GM19468 (cell line): Measurements from ENCODE around the gene FTSJ1.
A peak's percentile ranks its signal among the peaks of the same experiment; 100 is the strongest.
"Not testable (repeated sequence)": the region's sequence is repeated elsewhere in the genome, so short reads cannot be mapped to it uniquely, and the experiment has no call there.

Experiments used
- ATAC-seq: cut with Tn5 transposase; IDR thresholded peaks from one replicate; pipeline ENCODE4 v1.9.1; 2021; ENCODE audit warnings: mild to moderate bottlenecking, moderate library complexity, moderate number of reproducible peaks; ENCODE audit not compliant: unreplicated experiment; ENCODE audit errors: extremely low read depth

The FTSJ1 gene

DNA sequence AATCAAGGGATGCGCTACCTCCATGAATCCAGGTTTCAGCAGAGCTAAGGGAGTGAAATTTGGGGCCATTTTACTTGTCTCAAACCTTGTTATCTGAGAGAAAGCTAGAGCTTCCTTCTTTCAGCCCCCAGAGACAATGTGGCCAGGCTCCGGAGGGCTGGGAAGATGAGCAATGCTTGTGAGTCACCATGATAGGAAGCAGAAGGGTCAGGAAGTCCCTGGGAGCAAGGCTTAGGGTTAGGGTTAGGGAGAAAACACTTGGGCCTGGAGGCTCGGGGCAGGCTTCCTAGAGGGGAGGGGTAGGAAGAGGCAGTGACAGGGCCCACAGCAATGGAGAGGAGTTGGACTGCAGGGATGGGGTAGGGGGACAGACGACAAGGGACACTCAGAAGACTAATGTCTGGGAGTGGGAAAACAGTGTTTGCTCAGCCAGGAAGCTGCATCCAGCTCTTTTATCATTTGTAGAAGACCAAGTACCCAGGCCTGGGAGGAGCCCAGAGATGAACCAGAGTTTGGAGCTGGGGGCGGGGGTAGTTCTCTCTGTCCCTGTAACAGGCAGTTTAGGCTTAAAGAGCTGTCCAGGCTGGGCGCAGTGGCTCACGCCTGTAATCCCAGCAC lies 16.4 kb downstream of the FTSJ1 start:
- ATAC-seq = no peak

DNA sequence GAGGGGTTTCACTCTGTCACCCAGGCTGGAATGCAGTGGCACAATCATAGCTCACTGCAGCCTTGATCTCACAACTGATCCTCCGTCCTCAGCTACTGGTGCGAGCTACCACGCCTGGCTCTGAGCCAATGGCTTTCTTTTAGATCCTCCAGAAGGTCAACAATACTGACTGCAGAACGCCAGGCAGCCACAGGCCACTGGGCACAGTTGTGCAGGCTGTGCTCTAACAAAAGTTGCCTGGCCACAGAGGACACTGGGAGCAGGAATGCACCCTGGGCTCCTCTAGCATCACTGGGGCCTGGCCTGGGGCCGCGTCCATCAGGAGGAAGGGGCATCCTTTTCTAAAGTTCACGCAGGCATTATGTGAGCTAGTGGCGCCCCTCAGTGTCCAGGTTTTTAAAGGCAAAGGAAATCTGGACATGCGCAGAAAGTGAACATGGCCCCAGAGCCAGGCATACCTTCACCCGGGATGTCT lies 17.9 kb downstream of the FTSJ1 start:
- no peak for ATAC-seq

DNA sequence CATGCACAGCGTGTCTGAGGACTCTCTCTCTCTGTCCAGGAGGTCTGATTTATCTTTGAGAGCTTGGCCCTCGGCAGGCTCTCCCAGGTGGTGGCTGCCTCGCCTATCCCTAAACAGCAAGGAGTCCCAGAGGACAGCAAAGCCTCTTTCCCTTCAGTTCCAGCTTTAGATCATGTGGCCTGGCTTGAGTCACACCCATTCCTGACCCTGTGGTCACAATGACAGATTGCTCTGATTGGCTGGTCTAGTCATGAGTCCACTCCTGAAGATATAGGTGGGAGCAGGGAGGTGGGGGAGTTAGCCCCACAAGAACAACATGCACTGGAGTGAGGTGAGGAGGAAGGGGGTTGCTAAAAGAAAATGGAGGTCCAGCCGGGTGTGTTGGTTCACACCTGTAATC lies 20.7 kb downstream of the FTSJ1 start:
- no peak for ATAC-seq

DNA sequence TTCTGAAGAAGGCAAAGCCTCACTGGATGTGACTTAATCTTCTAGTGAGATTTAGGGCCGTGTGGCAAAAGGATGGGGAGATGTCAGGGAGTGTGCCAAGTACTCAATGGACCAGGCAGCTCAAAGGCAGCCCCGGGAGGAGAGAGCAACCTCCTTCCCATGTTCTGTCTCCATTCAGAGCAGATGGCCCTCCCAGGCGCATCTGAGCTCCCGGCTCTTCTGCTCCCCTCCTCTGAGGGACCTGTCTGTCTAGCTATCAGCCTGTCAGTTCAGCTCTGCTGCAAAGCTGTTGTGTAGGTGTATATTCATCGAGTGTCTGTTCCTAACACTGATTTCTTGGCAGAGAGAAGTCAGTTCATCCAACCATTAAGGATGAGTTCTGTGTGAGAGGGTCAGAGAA lies 21.9 kb downstream of the FTSJ1 start:
- no peak for ATAC-seq

DNA sequence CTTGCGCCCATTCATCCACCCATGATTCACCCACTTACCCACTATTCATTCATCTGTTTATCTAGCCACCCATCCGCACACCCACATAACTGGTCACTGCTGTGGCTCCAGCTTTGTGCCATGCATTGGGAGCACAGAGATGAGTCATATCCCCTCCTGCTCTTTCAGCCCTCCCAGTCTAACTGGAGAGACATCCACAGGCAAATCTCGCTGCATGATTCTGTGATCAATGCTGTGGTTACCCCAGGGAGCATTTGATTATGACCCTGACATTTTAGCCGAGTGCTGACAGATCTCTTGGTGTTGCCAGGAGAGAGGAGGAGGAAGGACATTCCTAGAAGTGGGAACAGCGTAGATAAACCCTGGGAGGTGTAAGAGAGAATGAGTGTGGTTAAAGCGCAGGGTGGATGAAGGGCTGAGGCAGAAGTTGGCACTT lies 22.4 kb downstream of the FTSJ1 start:
- ATAC-seq = no peak

DNA sequence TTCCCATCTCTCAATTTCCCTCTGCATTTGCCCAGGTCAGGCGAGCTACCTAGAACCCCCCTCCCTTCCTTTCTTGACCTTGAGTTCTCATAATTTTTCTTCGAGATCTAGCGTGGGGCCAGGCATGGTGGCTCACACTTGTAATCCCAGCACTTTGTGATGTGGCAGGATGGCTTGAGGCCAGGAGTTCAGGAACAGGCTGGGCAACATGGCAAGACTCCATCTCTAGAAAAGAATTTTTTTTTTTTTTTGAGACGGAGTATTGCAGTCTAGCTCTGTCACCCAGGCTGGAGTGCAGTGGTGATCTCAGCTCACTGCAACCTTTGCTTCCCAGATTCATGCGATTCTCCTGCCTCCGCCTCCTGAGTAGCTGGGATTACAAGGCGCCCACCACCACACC lies 28.3 kb downstream of the FTSJ1 start:
- no peak for ATAC-seq

DNA sequence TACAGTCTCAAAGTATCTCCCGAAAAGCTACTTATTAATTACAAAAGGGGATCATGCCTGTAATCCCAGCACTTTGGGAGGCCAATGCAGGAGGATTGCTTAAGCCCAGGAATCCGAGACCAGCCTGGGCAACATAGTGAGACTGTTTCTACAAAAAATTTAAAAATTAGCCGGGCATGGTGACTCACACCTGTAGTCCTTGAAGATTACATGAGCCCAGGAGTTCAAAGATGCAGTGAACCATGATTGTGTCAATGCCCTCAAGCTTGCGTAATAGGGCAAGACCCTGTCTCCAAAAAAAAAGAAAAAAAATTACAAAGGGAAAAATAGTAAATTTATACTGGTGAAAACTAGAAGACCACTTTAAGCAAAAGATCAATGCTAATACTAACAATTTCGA lies 29.5 kb downstream of the FTSJ1 start:
- ATAC-seq = no peak

DNA sequence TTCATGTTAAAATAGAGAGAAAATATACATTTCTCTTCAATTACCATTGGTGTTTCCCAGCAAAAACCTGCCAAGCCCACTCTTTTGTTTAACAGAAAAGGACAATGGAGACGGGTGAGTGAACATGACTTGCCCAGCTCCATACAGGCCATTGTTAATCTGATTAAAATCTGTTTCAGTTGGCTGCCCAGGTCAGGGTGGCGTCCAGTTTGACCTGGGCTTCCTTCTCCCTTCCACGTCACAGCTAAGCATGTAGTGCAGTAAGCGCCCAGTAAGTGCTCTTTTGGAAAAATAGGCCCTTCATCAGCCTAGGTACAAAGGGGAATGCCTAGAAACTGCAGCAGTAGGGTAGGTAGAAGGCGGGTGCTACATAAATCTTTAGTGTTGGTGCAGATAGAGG lies 31.2 kb downstream of the FTSJ1 start:
- no peak for ATAC-seq

DNA sequence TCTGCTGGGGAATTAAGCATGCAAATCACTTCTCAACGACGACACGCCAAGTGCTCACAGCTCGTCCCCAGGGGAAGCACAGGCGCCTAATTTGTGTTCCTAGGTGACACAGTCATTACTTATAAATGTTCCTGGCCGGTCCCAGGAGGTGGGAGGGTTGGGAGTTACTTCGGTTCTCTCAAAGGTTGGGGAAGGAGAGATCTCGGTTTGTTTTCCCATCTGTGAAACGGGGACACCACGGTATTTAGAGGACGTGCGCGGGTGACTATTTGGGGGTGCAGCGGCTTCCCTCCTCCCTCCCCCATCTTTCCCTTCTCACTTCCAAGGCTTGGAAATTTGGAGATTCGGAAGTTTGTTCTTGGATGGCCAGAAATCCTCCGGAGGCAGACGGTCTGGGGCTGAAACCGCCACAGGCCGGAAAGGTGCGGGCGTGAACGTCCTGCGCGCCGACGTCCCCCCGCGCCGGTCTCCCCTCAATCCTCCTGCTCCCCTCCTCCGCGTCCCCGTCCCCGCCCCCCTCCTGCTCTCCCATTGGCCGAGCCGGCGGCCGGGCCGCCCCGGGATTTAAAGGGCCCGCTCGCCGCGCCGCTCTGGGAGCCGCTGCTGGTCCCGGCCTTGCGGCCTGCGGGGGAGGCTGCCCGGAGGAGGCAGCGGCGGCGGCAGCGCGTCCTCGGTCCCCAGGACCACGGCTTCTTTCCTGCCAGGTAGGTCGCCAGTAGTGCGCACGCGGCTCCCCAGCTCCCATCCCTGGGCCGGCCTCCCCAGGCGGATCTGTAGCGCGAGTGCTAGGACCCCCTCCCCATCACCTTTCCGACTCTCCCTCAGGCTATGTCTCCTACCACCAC lies 32.6 kb downstream of the FTSJ1 start, which contains the start of gene PORCN:
PORCN (plus strand) TSS at position 593 of the 845 bp plus-strand sequence. CDS start 829 bp downstream, outside the sequence.
- peak; percentile 25 for ATAC-seq

DNA sequence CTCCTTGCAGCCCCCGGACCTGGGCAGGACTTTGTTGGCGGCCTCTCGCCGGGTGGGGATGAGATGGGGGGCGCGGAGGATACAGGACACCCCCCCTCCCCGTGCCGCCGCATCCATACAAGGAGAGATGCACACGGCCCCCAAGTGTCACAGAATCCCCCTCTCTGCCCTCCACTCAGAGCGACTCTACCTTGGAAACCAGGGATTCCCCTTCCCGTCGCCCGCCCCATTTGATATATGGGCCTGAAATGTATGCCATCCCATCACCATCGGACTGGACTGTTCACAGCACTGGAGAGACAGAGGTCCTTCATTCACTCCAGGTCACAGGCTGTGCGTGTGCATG lies 33.2 kb downstream of the FTSJ1 start:
- no peak for ATAC-seq

DNA sequence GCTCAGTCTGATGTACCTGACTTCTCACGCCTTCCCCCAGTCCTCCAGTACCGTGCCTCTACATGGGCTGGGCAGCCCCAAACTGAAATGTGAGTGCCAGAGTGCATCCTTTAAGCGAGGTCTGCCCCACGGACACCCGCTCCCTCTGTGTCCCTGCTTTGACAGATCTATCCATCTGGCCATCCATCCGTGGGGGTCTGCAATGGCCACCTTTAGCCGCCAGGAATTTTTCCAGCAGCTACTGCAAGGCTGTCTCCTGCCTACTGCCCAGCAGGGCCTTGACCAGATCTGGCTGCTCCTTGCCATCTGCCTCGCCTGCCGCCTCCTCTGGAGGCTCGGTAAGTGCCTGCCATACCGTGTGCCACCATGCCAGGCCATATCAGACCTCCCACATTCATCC lies 33.6 kb downstream of the FTSJ1 start:
- ATAC-seq = no peak

DNA sequence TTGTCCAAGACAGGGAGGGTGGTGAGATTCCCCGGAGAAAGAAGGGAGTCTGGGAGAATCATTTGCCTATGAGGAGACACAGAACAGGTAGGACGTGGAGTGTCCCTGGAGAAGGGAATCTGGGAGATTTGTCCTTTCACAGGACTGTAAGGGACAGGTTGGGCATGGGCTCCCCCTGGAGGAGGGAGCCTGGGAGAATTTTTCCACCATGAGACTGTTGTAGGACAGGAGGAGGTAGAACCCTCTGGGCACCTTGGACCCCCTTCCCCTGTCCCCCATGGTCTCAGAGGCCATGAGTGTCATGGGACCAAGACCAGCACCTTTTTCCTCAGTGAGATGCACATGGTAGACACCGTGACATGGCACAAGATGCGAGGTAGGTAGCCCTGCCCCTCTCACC lies 35.6 kb downstream of the FTSJ1 start:
- ATAC-seq = no peak

DNA sequence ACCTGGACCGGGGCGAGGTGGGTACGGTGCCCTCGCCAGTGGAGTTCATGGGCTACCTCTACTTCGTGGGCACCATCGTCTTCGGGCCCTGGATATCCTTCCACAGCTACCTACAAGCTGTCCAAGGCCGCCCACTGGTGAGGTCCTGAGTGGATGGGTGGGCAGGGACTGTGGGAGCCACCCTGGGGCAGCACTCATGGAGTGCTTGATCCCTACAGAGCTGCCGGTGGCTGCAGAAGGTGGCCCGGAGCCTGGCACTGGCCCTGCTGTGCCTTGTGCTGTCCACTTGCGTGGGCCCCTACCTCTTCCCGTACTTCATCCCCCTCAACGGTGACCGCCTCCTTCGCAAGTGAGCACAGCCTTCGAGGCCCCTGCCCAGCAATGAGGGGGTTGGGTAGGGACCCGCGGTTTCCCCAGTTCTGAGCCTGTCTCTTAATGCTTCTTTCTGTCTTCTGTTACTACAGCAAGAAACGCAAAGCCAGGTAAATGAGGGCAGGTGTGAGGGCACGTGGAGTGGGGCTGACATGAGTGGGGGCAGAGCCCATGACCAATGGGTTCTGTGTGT lies 36.5 kb downstream of the FTSJ1 start:
- no peak for ATAC-seq

DNA sequence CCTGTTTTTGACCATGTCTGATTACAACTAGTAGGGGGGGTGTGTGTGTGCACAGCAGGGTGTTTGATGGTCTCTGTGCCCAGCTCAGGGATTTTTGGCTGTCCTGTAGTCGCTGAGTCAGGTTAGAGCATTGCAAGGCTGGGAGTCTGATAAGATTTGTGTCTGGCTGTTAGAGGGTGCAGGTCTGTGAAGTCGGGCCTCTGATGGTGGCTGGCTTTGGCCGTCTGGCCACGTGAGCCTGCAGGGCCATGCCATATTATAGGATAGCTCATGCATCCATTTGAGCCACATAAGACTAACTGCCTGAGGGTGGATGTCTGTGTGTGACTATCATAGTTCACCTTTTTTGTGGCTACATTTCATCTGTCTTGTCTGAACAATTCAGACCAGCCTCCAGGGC lies 37.7 kb downstream of the FTSJ1 start:
- ATAC-seq = no peak

DNA sequence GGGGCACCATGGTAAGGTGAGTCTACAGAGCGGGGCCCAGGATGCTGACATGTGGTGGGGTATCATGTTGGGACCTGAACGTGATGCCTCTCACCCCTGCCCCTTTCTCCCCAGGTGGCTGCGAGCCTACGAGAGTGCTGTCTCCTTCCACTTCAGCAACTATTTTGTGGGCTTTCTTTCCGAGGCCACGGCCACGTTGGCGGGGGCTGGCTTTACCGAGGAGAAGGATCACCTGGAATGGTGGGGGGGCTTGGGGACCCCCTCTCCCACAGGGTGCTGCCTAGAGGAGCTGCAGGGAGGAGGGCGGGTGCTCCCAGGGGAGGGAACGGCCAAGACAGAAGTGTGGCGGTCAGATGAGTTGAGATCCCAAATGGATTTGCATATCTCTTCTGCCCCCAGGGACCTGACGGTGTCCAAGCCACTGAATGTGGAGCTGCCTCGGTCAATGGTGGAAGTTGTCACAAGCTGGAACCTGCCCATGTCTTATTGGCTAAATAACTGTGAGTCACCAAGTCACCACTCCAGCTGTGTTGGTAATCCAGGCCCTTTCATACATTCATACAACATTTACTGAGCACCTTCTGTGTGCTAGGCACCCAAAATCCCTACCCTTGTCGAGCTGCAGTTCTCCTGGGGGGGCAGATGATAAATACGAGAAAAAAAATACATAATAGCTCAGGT lies 38.3 kb downstream of the FTSJ1 start:
- ATAC-seq = no peak

DNA sequence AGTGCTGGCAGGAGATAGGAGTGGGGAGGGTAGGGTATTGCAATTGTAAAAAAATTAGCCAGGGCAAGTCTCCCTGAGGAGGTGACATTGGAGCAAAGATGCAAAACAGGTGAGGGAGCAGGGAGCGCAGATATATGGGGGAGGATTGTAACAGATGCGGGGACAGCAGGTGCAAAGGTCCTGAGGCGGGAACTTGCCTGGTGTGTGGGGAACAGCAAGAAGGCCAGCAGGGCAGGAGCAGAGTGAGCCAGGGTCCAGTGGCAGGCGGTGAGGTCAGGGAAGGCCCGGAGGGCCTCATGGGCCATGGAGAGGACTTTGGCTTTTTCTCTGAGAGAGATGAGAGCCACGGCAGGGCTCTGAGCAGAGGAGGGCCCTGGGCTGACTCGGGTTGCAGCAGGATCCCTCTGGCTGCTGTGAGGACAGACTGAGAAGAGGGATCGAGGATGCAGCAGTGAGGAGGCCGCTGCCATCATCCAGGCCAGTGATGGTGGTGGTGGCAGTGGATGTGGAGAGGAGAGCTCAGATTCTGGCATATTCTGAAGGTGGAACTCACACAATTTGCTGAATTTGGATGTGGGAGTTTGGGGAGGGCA lies 39.0 kb downstream of the FTSJ1 start:
- no peak for ATAC-seq

DNA sequence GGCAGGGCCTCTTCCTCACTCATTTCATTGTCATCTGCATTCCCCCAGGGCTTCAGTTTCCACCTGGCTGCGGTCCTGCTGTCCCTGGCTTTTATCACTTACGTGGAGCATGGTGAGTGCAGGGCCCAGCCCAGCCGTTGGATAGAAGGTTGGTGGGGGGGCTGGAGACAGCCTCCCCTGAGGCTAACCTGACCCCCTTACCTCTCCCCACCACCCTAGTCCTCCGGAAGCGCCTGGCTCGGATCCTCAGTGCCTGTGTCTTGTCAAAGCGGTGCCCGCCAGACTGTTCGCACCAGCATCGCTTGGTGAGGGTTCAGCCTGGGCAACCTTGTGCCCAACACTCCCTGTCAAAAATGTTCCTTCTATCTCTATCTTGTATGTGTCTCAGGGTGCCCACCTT lies 39.8 kb downstream of the FTSJ1 start:
- ATAC-seq = no peak

DNA sequence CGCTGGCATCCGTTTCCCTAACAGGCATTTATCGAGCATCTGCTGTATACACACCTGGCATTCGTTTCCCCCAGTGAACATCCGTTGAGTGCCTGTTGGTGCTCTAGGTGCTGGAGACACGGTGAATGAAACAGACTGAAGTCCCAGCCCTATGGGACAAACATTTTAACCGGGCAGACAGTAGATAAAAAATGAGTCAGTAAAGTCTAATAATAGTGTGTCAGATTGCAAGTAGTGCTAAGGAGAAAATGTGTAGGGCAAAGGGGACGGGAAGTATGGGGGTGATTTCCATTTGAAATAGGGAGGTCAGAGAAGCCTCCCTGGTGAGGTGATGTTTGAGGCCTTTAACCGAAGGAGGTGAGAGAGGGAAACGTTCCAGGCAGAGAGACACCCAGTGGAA lies 40.3 kb downstream of the FTSJ1 start:
- ATAC-seq = no peak

DNA sequence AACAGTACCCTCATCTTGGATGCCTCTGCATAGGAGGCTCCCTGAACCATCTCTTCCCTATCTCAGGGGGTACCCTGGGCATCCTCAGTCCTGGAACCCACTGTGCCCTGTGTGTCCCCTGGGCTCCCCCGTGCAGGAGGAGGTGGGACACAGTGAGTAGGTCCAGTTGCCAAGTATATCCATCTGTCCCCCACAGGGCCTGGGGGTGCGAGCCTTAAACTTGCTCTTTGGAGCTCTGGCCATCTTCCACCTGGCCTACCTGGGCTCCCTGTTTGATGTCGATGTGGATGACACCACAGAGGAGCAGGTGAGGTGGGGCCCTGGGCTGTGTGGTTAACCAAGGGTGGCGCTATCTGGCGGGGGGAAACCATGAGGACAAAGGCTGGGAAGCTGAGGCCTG lies 41.0 kb downstream of the FTSJ1 start:
- ATAC-seq = no peak

DNA sequence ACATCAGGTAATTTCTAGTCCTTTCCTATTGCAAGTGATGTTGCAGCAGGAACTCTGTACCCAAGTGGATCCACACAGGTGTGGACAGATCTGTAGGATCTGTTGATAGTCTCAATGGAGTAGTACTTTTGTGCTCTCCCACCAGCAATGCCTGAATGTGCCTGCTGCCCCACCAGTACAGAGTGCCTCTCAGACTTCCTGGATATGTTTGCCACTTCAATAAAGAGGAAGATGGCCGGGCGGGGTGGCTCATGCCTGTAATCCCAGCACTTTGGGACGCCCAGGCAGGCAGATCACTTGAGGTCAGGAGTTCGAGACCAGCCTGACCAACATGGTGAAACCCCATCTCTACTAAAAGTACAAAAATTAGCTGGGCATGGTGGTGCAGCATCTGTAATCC lies 43.5 kb downstream of the FTSJ1 start:
- not testable (repeated sequence) for ATAC-seq
